MCF 10A (cell line): Measurements from ENCODE around the gene KIZ. TPM values are rescaled to one million over a fixed set of nuclear protein-coding genes. Genes with fewer than 3 reads are reported as not detected.

Experiments
- Bru-seq: library from RNA; stranded (reverse); fragments of 400-500 nt; gene quantifications from one replicate; lab custom pipeline; 2021; lab: Mats Ljungman, UMichigan
- BruChase-seq, 2 experiments: library from RNA; stranded (reverse); fragments of 400-500 nt; gene quantifications; one replicate each; lab custom pipeline; 2021; lab: Mats Ljungman, UMichigan
- BruUV-seq: library from RNA; stranded (reverse); fragments of 400-500 nt; replicated peaks from 2 replicates; lab custom pipeline; 2021; lab: Mats Ljungman, UMichigan
- CTCF ChIA-PET: fragments of 300-600 bp; sonication (Branson Sonifier 250); formaldehyde crosslinking; extraction: SDS; loops from one replicate; lab custom pipeline; 2021; ENCODE audit warnings: antibody characterized with exemption, inconsistent platforms; lab: Yijun Ruan, JAX
- POLR2A ChIA-PET: fragments of 300-600, 350-650 bp; sonication (Branson Sonifier 250); formaldehyde crosslinking; extraction: SDS; loops from one replicate; lab custom pipeline; 2020; ENCODE audit warnings: antibody characterized with exemption, inconsistent platforms; lab: Yijun Ruan, JAX
- DNase-seq: peaks from one replicate; pipeline ENCODE4 v3.0.0-alpha.2; 2018; ENCODE audit not compliant: unreplicated experiment
- H3K27ac Mint-ChIP-seq: one replicate; pipeline ENCODE4 v1.8.0; 2022; ENCODE audit warnings: mild to moderate bottlenecking, low read depth, mixed read lengths; ENCODE audit not compliant: unreplicated experiment
- H3K27me3 Mint-ChIP-seq: one replicate; pipeline ENCODE4 v1.8.0; 2022; ENCODE audit warnings: mixed read lengths; ENCODE audit not compliant: insufficient read depth, unreplicated experiment
- H3K36me3 Mint-ChIP-seq: one replicate; pipeline ENCODE4 v1.8.0; 2022; ENCODE audit warnings: mild to moderate bottlenecking, moderate library complexity, mixed read lengths; ENCODE audit not compliant: insufficient read depth, unreplicated experiment
- H3K4me1 Mint-ChIP-seq: one replicate; pipeline ENCODE4 v1.8.0; 2022; ENCODE audit warnings: mixed read lengths; ENCODE audit not compliant: insufficient read depth, unreplicated experiment
- H3K4me3 Mint-ChIP-seq: one replicate; pipeline ENCODE4 v1.8.0; 2022; ENCODE audit warnings: mild to moderate bottlenecking, moderate library complexity, mixed read lengths; ENCODE audit not compliant: unreplicated experiment
- H3K9me3 Mint-ChIP-seq: one replicate; pipeline ENCODE4 v1.8.0; 2022; ENCODE audit warnings: mixed read lengths; ENCODE audit not compliant: unreplicated experiment
- CTCF ChIP-seq: fragments of 200-600 bp; IDR thresholded peaks from one replicate; pipeline ENCODE4 v1.8.0; 2022; ENCODE audit warnings: antibody characterized with exemption, mild to moderate bottlenecking; ENCODE audit not compliant: unreplicated experiment
- intact Hi-C: fragments of 100-400 bp; cut with micrococcal nuclease; formaldehyde crosslinking; loops from 2 replicates; pipeline ENCODE4 v1.14.1; 2022
- long read RNA-seq: library from polyadenylated mRNA; stranded (forward); transcript quantifications from one replicate; pipeline ENCODE4 v2.0.0, GENCODE V29; 2022
- total RNA-seq: library from RNA; stranded (reverse); gene quantifications from 2 replicates; pipeline ENCODE4 v1.2.3, GENCODE V29; 2022

KIZ gene
- total RNA-seq = 47.2 and 56.1 TPM in 2 replicates
- percentile 79 among the genes with signal in this experiment for Bru-seq, nascent RNA
- percentile 73 among the genes with signal in this experiment for BruChase-seq, experiment 1, labeled RNA remaining after a 6-hour chase
- BruChase-seq, experiment 2, labeled RNA remaining after a 2-hour chase = percentile 77 among the genes with signal in this experiment
- long read RNA-seq, transcript KIZ-210 (13 exons, 2,130 nt) = major isoform, 17 of 60 reads
- long read RNA-seq, partial matches to known transcripts = 15 of 60 reads
- long read RNA-seq, other reads (novel, unspliced or antisense) = 22 of 60 reads

GRCh38 chr20:21125849-21126580 is at the start of gene KIZ:
TSS of gene KIZ (plus strand) at chr20:21126082. CDS start at chr20:21126116, 34 bp downstream.
- DNase-seq = peak; percentile 93
- H3K27ac Mint-ChIP-seq = peak within 1 kb of the TSS; percentile 86
- no TSS peak for BruUV-seq
- ChIA-PET POLR2A (interaction anchor here (0.7 to 3.8 kb wide), 39 partner anchors 9 to 1194 kb away, joined by 3 to 84 read pairs (median 4); partner anchors contain the start of gene XRN2), CTCF (interaction anchor here (0.5 to 3.9 kb wide), 30 partner anchors 10 to 461 kb away, joined by 3 to 52 read pairs (median 4); no protein-coding TSS in a partner anchor)
- no peaks in the 10 kb centered on the region for H3K36me3 Mint-ChIP-seq
- peak within 1 kb of the TSS; percentile 85 for H3K4me3 Mint-ChIP-seq
- intact Hi-C loops = loop anchor here (1.0 to 2.0 kb wide), 2 partner anchors 57 to 262 kb away; no protein-coding TSS in a partner anchor
- H3K4me1 Mint-ChIP-seq = peaks cover 9% of the 10 kb centered on the region
- H3K9me3 Mint-ChIP-seq = no peaks in the 10 kb centered on the region
- TF ChIP-seq CTCF = peak; percentile 31
- H3K27me3 Mint-ChIP-seq = no peaks in the 10 kb centered on the region

GRCh38 chr20:21077809-21078345 is 48.0 kb upstream of the KIZ start:
- POLR2A ChIA-PET = interaction anchor here (0.6 kb wide), 1 partner anchor 19 kb away, joined by 3 read pairs; no protein-coding TSS in a partner anchor
- H3K27me3 Mint-ChIP-seq = peaks cover 11% of the 10 kb centered on the region
- BruUV-seq = no TSS peak
- H3K9me3 Mint-ChIP-seq = no peaks in the 10 kb centered on the region
- intact Hi-C loops = no loop called here
- H3K4me3 Mint-ChIP-seq = no peak overlapping the region
- TF ChIP-seq CTCF = no peak
- CTCF ChIA-PET = no interaction called here
- no peaks in the 10 kb centered on the region for H3K36me3 Mint-ChIP-seq
- DNase-seq = no peak
- H3K27ac Mint-ChIP-seq = no peak overlapping the region
- H3K4me1 Mint-ChIP-seq = no peaks in the 10 kb centered on the region

- Mint-ChIP-seq H3K27ac (no peak overlapping the region), H3K4me3 (no peak overlapping the region), H3K36me3 (no peaks in the 10 kb centered on the region), H3K9me3 (no peaks in the 10 kb centered on the region), H3K4me1 (no peaks in the 10 kb centered on the region), H3K27me3 (peaks cover 11% of the 10 kb centered on the region)
- ChIA-PET POLR2A (interaction anchor here (1.0 kb wide), 1 partner anchor 13 kb away, joined by 3 read pairs; no protein-coding TSS in a partner anchor), CTCF (interaction anchor here (0.5 to 1.0 kb wide), 6 partner anchors 16 to 963 kb away, joined by 3 to 5 read pairs (median 4); no protein-coding TSS in a partner anchor)
- DNase-seq = no peak
- TF ChIP-seq CTCF = no peak
- intact Hi-C loops = no loop called here
- BruUV-seq = no TSS peak
Observed at GRCh38 chr20:21082584-21082983, 43.3 kb upstream of the KIZ start.
